ENCODE measurements around the gene FUOM.

FUOM gene

DNA sequence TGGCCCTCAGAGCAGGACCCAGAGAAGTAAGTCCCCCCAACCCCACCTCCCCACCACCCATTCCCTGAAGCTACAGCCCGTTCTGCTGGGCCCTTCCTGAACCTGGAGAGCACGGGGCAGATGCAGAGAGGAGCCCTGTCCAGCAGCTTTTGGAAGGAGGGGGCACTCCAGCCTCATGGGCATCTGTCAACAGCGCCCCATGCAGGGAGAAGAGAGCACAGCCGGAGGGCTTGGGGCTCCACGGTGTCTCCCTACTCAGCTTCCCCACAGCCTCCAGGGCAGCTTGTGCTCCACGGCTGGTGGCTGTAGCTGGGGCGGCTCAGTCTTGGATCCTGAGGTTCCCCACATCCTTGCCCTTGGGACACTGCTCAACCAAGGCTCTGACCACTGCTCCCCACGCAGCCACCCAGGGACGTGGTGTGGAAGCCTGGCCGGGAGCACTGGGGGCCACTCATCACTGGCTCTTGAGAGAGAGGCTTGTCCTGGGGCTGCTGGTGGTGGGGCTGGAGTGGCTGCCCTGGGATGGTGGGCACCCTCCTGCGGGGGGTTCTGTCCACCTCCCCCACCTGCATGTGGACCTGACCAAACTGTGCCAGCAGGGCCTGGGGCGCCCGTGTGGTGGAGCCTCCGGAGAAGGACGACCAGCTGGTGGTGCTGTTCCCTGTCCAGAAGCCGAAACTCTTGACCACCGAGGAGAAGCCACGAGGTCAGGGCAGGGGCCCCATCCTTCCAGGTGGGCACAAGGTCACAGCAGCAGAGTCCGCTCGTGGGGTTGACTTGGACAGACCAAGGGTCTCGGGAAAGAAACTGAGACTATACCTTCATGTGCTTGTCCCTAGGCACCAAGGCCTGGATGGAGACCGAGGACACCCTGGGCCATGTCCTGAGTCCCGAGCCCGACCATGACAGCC, 6.2 kb downstream of the FUOM start:
- DNase-seq (ENCODE audit: low read depth in 2 of 2): no peak

DNA sequence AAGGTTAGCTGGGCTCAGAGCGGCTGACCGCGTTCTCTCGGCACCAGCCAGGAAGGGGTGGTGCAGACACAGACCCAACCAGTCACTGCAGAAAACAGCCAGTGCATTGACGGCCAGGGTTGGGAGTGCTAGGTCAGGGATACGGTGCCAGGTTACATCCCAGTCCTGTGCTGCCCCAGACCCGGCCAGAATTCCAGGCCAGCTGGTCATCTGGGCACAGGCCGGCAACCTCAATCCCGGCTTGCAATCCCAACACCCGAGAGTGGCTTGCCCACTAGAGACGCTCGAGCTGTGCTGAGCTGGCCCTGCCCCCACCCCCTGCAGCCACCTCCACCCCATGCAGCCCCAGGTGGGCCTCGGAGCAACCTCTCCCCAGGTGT, 6.9 kb downstream of the FUOM start:
- DNase-seq (ENCODE audit: low read depth in 2 of 2): no peak

DNA sequence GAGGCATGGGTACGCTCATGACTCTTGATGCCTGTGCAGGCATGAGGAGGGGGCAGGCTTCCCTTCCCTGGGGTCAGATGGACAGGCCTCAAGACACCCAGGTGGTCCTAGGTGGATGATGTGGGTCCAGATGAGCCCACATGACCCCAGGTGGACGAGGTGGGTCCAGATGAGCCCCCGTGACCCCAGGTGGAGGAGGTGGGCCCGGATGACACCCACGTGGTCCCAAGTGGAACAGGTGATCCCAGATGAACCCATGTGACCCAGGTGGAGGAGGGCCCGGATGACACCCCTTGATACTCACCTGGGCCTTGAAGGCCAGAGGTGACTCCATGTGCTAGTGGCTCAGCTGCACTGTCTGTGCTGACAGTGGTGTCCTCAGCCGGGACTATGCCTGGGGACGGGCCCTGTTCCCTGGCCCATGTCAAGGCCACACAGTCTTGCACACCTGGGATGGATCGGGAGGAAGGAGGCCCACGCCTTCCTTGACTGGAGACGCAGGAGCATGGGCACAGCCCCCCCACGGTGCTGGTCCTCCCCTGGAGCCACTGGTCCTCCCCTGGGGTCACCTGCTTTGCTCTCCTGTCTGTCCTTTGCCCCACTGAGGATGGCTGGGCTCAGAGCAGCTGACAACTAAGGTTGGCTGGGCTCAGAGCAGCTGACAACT, 7.4 kb downstream of the FUOM start:
- DNase-seq (ENCODE audit: low read depth in 2 of 2): no peak

DNA sequence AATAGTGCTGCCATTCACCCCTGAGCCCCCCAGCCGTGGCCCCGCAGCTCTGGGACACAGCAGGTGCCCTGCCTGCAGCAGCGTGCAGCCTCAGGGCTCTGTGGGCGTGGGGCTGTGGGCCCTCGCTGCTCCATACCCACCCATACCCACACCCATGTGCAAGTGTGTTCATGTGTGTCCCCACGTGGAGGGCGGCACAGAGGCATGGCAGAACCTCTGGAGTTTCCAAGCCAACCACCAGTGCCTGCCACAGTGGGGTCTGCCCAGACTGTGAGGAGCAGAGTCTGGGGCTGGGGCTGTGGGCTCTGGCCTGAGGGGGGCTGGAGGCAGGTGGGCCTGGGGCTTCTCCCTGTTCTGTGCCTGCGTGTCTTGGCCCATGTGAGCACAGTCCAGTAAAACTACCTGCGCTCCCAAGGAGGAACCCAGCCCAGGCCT, 8.2 kb downstream of the FUOM start:
- no peak for DNase-seq (ENCODE audit: low read depth in 2 of 2)

DNA sequence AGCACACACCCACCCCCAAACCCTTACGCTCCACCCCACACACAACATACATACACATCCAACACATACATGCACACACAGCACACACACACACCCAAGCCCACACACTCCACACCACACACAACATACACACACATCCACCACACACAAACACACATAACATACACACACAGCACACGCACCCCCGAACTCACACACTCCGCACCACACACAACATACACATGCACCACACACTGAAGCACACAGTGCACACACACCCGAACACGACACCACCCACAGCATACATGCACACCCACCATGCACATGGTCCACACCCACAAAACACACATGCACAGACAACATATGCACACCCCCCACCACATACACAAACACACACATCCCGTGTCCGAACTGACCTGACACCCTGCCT, 8.7 kb downstream of the FUOM start:
- no peak for DNase-seq (ENCODE audit: low read depth in 2 of 2)

DNA sequence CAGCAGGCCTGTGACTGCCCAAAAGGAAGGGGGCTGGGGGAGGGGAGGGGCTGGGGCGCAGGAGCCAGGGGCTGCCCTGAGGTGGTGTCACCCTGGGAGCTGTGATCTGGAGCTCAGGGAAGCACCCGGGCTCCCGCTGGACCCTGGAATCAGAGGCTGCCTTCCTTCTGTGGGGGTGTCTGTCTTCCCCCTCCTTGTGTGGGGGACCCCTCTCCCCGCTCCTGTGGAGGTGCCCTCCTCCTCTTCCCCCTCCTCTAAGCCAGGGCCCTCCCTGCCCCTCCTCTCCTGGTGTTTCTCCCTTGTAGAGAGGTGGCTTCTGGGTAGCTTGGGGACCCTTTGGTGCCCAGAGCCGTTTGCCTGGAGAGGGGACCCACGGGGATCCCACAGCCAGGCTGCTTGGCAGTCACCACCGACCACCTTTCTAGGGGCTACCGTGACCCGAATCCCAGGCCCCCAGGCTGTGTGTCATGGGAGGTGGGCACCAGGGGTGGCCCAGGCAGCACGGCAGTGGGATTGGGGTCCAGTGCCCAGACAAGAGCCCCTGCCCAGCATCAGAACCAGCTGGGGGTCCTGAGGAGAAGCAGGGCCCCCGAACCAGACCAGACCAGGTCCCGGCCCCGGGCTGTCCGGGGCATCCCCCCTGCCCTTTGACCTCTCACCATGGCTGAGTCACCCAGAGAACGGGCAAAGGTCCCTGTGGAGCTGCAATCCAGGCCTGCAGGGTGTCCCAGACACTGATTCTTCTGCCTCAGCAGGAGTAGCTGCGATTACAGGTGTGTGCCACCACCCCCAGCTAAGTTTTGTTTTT, 9.9 kb downstream of the FUOM start:
- no peak for DNase-seq (ENCODE audit: low read depth in 2 of 2)

DNA sequence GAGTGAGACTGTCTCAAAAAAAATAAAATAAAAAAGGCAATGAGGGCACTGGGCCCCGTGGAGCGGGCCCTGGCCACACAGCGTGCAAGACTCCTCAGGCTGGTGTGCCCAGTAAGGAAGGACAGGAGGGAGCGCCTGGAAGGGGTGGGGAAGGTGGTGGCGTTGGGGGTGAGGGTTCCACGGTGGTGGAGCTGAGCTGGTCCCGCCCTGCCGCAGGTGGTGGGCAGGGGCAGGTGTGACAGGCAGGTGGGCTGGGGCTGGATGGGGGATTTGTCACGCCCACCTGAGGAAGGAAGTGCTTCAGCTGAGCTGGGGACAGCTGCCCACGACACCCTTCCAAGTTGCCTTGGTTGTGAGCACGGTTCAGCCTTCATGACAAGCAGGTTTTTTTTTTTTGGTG, 11.4 kb downstream of the FUOM start:
- DNase-seq (ENCODE audit: low read depth in 2 of 2): no peak

DNA sequence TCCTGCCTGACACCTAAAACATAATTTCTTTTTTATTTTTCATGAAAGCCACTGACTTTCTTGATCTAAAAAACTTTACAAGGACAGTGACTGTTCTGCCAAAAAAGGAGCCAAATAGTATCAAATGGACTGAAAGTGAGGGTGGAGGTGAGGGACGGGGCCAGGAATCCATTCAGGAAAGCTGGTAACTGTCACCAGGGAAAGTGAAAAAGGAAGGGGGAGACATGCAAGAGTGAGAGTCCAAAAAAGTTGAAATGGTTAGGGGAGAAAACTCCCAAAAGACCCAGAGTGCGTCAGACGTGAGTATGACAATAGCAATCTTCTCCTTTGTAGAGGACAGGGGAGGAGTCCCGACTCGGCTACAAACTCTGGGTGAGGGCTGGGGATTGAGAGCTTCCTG, 13.6 kb downstream of the FUOM start:
- no peak for DNase-seq (ENCODE audit: low read depth in 2 of 2)

DNA sequence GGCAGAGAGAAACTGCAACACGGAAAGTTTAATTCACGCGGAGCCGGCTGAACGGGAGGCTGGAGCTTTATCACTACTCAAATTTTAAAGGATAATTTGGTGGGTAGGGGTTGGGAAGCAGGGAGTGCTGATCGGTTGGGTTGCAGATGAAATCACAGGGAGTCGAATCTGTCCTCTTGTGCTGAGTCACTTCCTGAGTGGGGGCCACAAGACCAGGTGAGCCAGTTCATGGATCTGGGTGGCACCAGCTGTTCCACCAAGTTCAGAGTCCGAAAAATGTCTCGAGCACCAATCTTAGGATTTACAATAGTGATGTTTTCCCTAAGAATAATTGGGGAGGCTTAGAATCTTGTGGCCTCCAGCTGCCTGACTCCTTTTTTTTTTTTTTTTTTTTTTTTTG, 14.3 kb downstream of the FUOM start:
- DNase-seq (ENCODE audit: low read depth in 2 of 2): no peak

DNA sequence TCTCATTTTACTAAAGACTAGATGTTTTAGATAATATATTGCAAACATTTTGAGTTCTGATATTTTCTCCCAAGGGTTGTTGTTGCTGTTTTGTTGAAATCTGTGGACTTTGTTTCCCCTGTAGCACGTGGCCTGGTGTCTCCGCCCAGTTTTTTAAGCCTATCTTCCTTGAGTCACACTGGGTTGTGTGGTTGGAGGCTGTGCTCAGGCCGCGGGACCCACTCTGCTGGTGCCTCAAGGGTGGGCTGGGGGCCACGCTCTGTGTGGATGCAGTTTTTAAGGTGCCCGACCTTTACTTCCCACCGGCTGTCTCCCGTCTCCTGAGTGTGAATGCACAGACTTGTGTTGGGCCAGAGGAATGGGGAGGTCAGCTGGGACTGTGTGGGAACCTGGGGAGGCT, 14.9 kb downstream of the FUOM start:
- no peak for DNase-seq (ENCODE audit: low read depth in 2 of 2)

DNA sequence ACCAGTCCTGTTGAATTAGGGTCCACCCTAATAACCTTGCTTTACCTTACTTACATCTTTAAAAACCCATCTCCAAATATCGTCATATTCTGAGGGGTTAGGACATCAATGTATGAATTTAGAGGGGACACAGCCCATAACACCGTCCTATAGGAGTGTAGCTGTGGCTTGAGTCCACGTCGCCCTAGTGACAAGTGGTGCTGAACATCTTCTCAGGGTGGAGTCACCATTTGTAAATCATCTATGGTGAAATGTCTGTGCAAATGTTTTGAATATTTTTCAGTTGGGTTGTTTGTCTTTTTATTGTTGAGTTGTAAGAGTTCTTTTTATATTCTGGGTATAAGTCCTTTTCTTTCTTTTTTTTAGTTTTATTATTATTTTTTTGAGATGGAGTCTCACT, 15.8 kb downstream of the FUOM start:
- DNase-seq (ENCODE audit: low read depth in 2 of 2): no peak

DNA sequence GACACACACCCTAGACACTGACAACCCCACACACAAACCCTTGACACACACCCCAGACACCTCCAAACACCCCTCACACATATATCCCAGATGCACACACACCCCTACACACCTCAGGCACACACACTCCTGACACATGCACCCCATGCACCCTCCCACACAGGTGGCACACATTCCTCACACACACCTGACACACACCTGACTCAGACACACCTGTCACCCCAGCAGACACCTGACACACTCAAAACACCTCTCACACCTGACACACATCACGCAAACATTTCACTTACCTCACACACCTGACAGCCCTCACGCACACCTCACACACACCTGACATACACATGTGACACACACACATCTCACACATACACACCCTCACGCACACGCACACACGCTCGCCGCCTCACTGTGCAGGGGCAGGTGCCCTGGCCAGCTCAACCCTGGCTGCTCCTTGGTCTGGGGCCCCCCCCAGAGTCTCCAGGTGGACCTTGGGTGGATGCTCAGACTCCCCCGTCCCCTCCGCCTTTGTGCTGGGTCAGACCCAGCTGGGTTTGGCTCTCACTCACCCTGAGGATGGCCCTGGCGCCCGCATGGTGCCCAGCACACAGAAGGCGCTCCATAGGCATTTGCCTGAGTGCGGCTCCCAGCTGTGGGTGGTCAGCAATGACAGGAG, 18.0 kb downstream of the FUOM start:
- no peak for DNase-seq (ENCODE audit: low read depth in 2 of 2)

DNA sequence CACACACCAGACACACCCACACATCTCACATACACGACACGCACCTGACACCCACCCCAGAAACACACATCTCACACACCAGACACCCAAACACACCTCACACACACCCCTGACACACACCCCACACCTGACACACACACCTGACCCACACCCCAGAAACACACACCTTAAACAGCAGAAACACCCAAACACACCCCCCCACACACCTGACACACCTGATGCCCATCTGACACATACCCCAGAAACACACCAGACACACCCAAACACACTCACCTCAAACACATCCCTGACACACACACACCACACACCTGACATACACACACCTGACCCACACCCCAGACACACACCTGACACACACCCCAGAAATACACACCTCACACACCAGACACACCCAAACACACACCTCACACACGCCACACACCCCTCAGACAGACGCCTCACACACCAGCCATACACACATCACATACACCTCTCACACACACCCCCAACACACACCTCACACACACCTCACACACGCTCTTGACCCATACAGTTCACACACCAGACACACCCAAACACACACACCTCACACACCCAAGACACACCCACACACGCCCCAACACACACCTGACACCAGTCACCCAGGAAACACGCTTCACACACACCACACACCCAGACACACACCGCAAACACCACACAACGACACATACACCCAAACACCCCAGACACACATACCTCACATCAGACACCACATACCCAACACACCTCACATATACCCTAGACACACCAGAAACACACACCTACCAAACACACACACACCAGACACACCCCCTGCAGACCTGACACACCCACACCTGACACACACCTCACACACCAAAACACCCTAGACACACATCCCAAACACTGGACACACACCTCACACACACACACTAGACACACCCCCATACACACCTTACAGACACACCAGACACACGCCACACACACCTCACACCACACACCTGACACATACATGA, 19.4 kb downstream of the FUOM start:
- DNase-seq (ENCODE audit: low read depth in 2 of 2): no peak

DNA sequence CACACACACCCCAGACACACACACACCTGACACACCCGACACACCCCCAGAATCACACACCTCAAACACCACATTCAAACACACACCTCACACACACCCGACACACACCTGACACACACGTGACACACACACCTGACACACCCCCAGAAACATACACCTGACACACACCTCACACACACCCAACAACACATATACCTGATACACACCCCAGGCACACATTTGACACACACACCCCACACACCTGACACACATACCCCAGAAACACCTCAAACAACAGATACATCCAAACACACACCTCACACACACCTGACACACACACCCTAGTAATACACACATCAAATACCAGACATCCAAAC, 20.5 kb downstream of the FUOM start:
- no peak for DNase-seq (ENCODE audit: low read depth in 2 of 2)

DNA sequence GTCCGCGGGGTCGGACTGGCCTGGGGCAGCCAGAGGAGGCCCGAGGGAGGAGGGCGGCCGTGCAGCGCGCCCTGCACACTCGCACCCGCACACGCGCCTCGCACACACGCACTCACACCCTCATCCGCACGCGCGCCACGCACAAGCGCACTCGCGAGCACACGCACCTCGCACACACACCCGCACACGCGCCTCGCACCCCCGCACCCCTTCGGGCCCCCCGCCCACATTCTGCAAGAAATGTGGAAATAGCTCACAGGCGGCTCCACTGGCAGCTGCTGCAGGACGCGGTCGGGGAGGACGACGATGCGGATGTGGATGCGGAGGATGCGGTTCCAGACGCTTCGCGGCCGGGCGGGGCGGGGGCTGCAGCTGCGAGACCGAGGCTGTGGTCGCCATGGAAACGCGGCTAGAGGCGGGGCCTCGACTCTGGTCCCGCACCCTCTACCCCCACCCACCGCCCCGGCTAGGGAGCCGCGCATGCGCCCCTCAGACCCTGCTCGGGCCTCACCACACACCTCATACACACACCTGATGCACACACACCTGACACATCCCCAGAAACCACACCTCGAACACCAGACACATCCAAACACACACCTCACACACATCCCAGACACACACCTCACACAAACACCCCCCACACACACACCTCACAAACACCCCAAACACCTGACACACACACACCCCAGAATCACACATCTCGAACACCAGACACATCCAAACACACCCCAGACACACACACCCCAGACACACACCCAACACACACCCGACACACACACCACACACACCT, 21.0 kb downstream of the FUOM start, which contains the start of gene CALY:
Gene CALY (minus strand): TSS at position 320 of the 793 bp plus-strand sequence. CDS start 7,907 bp downstream, outside the sequence.
- DNase-seq (ENCODE audit: low read depth in 2 of 2): peak; percentile 45 to 55

DNA sequence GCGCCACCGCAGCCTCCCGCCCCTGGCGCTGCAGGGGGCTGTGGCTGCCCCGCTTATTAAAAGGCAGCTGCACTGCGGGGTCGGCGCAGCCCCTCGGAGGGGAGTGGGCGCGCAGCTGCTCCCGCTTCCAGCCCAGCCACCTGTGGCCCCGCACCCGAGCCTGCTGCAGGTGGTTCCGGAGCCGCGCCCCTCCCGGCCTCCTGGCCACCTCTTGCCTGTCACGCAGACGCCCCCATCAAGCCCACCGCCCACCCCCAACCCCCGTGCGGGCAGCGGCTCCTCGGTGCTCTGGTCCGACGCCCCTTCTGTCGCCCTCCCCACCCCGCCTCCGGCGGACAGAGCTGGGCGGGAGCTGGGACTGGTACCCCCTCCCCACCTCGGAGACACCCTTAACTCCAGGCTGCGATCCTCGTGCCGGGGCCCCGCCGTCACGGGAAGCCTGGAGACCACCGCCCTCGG, 21.7 kb downstream of the FUOM start:
- DNase-seq (ENCODE audit: low read depth in 2 of 2): no peak

DNA sequence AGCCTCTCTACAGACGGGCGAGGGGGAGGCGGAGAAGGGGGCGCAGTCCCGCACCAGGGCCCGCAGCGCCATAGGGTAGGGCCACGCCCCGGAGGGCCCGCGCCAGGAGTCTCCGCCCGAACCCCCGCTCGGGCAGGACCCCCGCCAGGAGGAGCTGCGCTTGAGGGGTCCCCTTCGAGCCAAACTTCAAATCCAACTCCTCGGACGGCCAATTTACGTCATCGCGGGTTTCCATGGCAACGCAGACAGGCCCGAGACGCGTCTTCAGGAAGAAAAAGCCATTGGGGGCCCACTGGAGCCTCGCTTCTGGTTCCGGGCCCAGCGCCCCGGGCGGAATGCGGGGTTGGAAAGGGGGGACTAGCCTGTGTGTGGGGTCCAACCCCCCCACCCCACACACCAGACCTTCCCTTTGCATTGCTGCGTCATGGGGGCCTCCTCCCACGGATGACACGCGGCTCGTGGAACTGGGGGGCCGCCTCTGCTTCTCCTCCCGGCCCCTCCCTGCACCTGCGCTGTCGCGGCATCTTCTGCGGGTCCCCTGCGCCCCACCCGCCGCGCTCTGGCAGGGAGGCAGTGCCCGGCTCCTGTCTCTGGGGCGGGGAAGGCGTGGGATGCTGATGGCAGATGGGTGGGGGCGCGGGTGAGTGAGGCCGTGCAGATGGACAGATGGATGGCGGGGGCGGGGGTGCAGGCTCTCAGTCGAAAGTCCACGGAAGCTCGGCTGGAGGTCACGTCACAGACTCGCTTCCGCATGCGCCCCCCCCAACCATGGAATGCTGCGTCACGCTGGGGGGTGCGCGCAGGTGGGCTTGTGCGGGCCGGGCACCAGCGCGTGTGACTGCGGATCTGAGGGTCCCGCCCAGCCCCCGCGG, 22.3 kb downstream of the FUOM start:
- peak; percentile 56 to 59 for DNase-seq (ENCODE audit: low read depth in 2 of 2)

DNA sequence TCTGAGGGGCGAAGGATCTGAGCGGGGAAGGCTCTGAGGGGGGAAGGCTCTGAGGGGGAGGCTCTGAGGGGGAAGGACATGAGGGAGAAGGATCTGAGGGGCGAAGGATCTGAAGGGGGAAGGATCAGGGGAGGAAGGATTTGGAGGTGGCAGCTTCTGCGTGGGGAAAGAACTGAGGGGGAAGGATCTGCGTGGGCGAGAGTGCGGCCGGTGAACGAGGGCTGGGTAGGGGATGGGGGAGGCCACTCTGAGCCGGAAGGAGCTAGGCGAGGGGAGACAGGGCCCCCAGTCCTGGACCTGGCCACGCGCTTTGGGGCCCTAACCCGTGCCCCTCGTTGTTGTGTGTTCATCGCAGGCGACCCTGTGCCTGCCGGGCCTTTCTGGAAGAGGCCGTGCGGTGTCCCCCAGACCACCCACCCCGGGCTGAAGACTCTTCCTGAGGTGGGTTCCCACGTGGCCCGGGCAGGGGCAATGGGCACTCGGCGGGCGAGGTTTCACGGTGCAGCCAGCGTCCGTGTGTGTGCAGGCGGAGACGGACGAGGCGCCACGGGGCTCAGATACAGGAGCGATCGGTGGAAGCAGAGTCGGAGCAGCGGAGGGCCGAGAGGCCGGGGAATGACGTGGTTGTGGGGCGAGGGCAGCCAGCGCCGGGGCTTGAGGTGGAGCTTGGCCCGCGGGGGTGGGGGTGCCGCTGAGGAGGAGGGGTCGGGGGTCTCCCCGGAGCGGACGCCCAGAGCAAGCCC, 23.1 kb downstream of the FUOM start:
- no peak for DNase-seq (ENCODE audit: low read depth in 2 of 2)

Data from stimulated activated CD4-positive, alpha-beta T cell treated with anti-CD3 and anti-CD28 coated beads, Interleukin-15, amount 100 ng/mL, for 48 hours (primary cell).